Measurements from ENCODE around the gene PDZD2.

Gene PDZD2

GRCh38 chr5:31854181-31855133 lies 215.5 kb downstream of the PDZD2 start:
- Histone ChIP-seq H4K20me1 (ENCODE audit: insufficient read depth, low read length) (no peaks in the 10 kb centered on the region), H3K27me3 (ENCODE audit: low read depth, low read length) (no peaks in the 10 kb centered on the region), H3K9ac (ENCODE audit: low read length) (no peak overlapping the region), H2AFZ (ENCODE audit: low read depth, low read length) (no peak overlapping the region), H3K4me3 (ENCODE audit: low read length) (no peak overlapping the region), H3K9me3 (ENCODE audit: insufficient read depth, low read length) (no peaks in the 10 kb centered on the region), H3K27ac (ENCODE audit: low read length) (no peak overlapping the region), H3K4me2 (ENCODE audit: low read length) (no peak overlapping the region), H3K36me3 (replicated peaks; ENCODE audit: low read depth, low read length) (no peaks in the 10 kb centered on the region), H3K79me2 (ENCODE audit: low read length) (no peaks in the 10 kb centered on the region), H3K4me1 (ENCODE audit: low read length) (no peaks in the 10 kb centered on the region)
- TF ChIP-seq EZH2phosphoT487 (IDR thresholded peaks at IDR 0.05; ENCODE audit: low read depth) (no peak), CTCF (IDR thresholded peaks at IDR 0.05; ENCODE audit: low read depth, low read length) (no peak)

GRCh38 chr5:31855134-31856040 lies 216.5 kb downstream of the PDZD2 start:
- H3K36me3 ChIP-seq (replicated peaks; ENCODE audit: low read depth, low read length) = no peaks in the 10 kb centered on the region
- no peaks in the 10 kb centered on the region for H3K9me3 ChIP-seq (ENCODE audit: insufficient read depth, low read length)
- no peaks in the 10 kb centered on the region for H3K79me2 ChIP-seq (ENCODE audit: low read length)
- H3K9ac ChIP-seq (ENCODE audit: low read length) = no peak overlapping the region
- H3K4me2 ChIP-seq (ENCODE audit: low read length) = no peak overlapping the region
- TF ChIP-seq EZH2phosphoT487 (IDR thresholded peaks at IDR 0.05; ENCODE audit: low read depth) (no peak), CTCF (IDR thresholded peaks at IDR 0.05; ENCODE audit: low read depth, low read length) (no peak)
- H2AFZ ChIP-seq (ENCODE audit: low read depth, low read length) = no peak overlapping the region
- H3K27me3 ChIP-seq (ENCODE audit: low read depth, low read length) = no peaks in the 10 kb centered on the region
- H3K4me3 ChIP-seq (ENCODE audit: low read length) = no peak overlapping the region
- H4K20me1 ChIP-seq (ENCODE audit: insufficient read depth, low read length) = no peaks in the 10 kb centered on the region
- H3K4me1 ChIP-seq (ENCODE audit: low read length) = no peaks in the 10 kb centered on the region
- H3K27ac ChIP-seq (ENCODE audit: low read length) = no peak overlapping the region

GRCh38 chr5:31859096-31859495 lies 220.2 kb downstream of the PDZD2 start:
- Histone ChIP-seq H3K79me2 (ENCODE audit: low read length) (no peaks in the 10 kb centered on the region), H3K4me2 (ENCODE audit: low read length) (no peak overlapping the region), H3K9ac (ENCODE audit: low read length) (no peak overlapping the region), H3K4me1 (ENCODE audit: low read length) (no peaks in the 10 kb centered on the region), H2AFZ (ENCODE audit: low read depth, low read length) (no peak overlapping the region), H3K27me3 (ENCODE audit: low read depth, low read length) (no peaks in the 10 kb centered on the region), H3K36me3 (replicated peaks; ENCODE audit: low read depth, low read length) (no peaks in the 10 kb centered on the region), H4K20me1 (ENCODE audit: insufficient read depth, low read length) (no peaks in the 10 kb centered on the region), H3K9me3 (ENCODE audit: insufficient read depth, low read length) (no peaks in the 10 kb centered on the region), H3K4me3 (ENCODE audit: low read length) (no peak overlapping the region), H3K27ac (ENCODE audit: low read length) (no peak overlapping the region)
- no peak for TF ChIP-seq EZH2phosphoT487 (IDR thresholded peaks at IDR 0.05; ENCODE audit: low read depth)
- no peak for TF ChIP-seq CTCF (IDR thresholded peaks at IDR 0.05; ENCODE audit: low read depth, low read length)

GRCh38 chr5:31860278-31860677 lies 221.3 kb downstream of the PDZD2 start:
- Histone ChIP-seq H3K79me2 (ENCODE audit: low read length) (no peaks in the 10 kb centered on the region), H2AFZ (ENCODE audit: low read depth, low read length) (no peak overlapping the region), H4K20me1 (ENCODE audit: insufficient read depth, low read length) (no peaks in the 10 kb centered on the region), H3K4me2 (ENCODE audit: low read length) (no peak overlapping the region), H3K27ac (ENCODE audit: low read length) (no peak overlapping the region), H3K9me3 (ENCODE audit: insufficient read depth, low read length) (no peaks in the 10 kb centered on the region), H3K9ac (ENCODE audit: low read length) (no peak overlapping the region), H3K4me1 (ENCODE audit: low read length) (no peaks in the 10 kb centered on the region), H3K4me3 (ENCODE audit: low read length) (no peak overlapping the region), H3K36me3 (replicated peaks; ENCODE audit: low read depth, low read length) (no peaks in the 10 kb centered on the region), H3K27me3 (ENCODE audit: low read depth, low read length) (no peaks in the 10 kb centered on the region)
- TF ChIP-seq CTCF (IDR thresholded peaks at IDR 0.05; ENCODE audit: low read depth, low read length) (no peak), EZH2phosphoT487 (IDR thresholded peaks at IDR 0.05; ENCODE audit: low read depth) (no peak)

Measured in OCI-LY3 (cell line).